Bone marrow (tissue), 2 donors: Measurements from ENCODE around the gene LIPK.
"Not testable (repeated sequence)": the region's sequence is repeated elsewhere in the genome, so short reads cannot be mapped to it uniquely, and the experiment has no call there.

ENCODE experiments used
- DNase-seq, 2 donors: peaks; one replicate each; lab custom pipeline; 2025; lab: John Stamatoyannopoulos, UW

The LIPK gene

GRCh38 chr10:88705958-88706357, at the start of gene LIPK:
Gene LIPK, plus strand, starts transcription at chr10:88706249. Its CDS starts 18,295 bp downstream, at chr10:88724544.
- DNase-seq = no peak

GRCh38 chr10:88657901-88658300, 48.1 kb upstream of the LIPK start:
- DNase-seq = no peak

GRCh38 chr10:88659725-88660597, 46.1 kb upstream of the LIPK start:
- DNase-seq = no peak

GRCh38 chr10:88660598-88660884, 45.5 kb upstream of the LIPK start:
- no peak for DNase-seq

GRCh38 chr10:88661018-88661417, 45.0 kb upstream of the LIPK start:
- no peak for DNase-seq

GRCh38 chr10:88661577-88661976, 44.5 kb upstream of the LIPK start:
- DNase-seq = peak in 1 of 2 donors; percentile 6

GRCh38 chr10:88663153-88663552, 42.9 kb upstream of the LIPK start:
- DNase-seq = not testable (repeated sequence)

GRCh38 chr10:88664142-88664541, 41.9 kb upstream of the LIPK start, which contains the start of gene LIPF:
Gene LIPF, plus strand, starts transcription at chr10:88664442. Its CDS starts 2,856 bp downstream, at chr10:88667298.
- DNase-seq = no peak

GRCh38 chr10:88668465-88668864, 37.6 kb upstream of the LIPK start:
- DNase-seq = no peak

- DNase-seq = no peak
Observed at GRCh38 chr10:88670497-88670896, 35.6 kb upstream of the LIPK start.

GRCh38 chr10:88672041-88672440, 34.0 kb upstream of the LIPK start:
- DNase-seq = no peak

GRCh38 chr10:88676283-88677060, 29.6 kb upstream of the LIPK start:
- no peak for DNase-seq

GRCh38 chr10:88680958-88681357, 25.1 kb upstream of the LIPK start:
- DNase-seq = no peak

GRCh38 chr10:88682491-88682890, 23.6 kb upstream of the LIPK start:
- no peak for DNase-seq

- DNase-seq = peak in 1 of 2 donors; percentile 24
Observed at GRCh38 chr10:88687853-88688467, 18.1 kb upstream of the LIPK start.

GRCh38 chr10:88689366-88689765, 16.7 kb upstream of the LIPK start:
- DNase-seq = no peak

- DNase-seq = no peak
Observed at GRCh38 chr10:88693392-88694020, 12.5 kb upstream of the LIPK start.

- DNase-seq = no peak
Observed at GRCh38 chr10:88702848-88703597, 3.0 kb upstream of the LIPK start.

- no peak for DNase-seq
Observed at GRCh38 chr10:88707429-88708155, 1.5 kb downstream of the LIPK start.

- DNase-seq = not testable (repeated sequence)
Observed at GRCh38 chr10:88709361-88709760, 3.3 kb downstream of the LIPK start.

GRCh38 chr10:88715517-88715916, 9.5 kb downstream of the LIPK start:
- no peak for DNase-seq
